ENCODE data around the gene GJB5.
"Not testable (repeated sequence)": the region's sequence is repeated elsewhere in the genome, so short reads cannot be mapped to it uniquely, and the experiment has no call there.

GJB5 gene

DNA sequence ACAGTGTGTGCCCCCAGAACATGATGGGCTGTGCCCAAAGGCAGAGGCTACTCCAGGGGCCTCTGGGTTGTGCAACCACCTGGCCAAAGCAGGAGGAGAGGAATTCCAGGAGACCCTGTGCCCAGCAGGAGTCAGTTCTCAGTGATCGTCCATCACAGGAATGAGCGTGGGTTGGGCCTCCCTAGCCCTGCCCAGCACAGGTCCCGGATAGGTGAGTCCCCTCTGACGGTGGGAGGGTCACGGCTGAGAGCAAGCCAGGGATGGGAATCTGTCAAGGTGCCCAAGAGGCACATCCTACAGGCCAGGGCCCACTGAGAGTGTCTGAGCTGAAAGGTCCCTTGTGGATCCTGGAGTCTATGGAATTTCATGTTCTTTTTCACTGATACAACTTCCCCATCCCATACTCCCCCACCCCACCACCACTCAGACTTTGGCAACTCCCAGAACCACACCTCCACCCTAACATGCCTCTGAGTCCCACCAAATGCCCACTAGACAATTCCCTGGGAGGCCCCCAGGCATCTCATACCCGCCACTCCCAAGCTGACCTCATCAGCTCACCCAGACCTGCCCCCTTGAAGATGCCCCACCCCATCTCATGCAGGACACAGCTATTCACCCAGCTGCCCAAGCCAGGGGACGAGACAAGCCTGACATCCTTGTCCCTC, 7.8 kb downstream of the GJB5 start:
- H3K4me3 ChIP-seq (ENCODE audit: low read depth, low read length), result no peak overlapping the region
- TF ChIP-seq, protein P1, sequence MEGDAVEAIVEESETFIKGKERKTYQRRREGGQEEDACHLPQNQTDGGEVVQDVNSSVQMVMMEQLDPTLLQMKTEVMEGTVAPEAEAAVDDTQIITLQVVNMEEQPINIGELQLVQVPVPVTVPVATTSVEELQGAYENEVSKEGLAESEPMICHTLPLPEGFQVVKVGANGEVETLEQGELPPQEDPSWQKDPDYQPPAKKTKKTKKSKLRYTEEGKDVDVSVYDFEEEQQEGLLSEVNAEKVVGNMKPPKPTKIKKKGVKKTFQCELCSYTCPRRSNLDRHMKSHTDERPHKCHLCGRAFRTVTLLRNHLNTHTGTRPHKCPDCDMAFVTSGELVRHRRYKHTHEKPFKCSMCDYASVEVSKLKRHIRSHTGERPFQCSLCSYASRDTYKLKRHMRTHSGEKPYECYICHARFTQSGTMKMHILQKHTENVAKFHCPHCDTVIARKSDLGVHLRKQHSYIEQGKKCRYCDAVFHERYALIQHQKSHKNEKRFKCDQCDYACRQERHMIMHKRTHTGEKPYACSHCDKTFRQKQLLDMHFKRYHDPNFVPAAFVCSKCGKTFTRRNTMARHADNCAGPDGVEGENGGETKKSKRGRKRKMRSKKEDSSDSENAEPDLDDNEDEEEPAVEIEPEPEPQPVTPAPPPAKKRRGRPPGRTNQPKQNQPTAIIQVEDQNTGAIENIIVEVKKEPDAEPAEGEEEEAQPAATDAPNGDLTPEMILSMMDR (IDR thresholded peaks at IDR 0.05; ENCODE audit: borderline replicate concordance, insufficient read depth, low read depth, low read length), result no peak

DNA sequence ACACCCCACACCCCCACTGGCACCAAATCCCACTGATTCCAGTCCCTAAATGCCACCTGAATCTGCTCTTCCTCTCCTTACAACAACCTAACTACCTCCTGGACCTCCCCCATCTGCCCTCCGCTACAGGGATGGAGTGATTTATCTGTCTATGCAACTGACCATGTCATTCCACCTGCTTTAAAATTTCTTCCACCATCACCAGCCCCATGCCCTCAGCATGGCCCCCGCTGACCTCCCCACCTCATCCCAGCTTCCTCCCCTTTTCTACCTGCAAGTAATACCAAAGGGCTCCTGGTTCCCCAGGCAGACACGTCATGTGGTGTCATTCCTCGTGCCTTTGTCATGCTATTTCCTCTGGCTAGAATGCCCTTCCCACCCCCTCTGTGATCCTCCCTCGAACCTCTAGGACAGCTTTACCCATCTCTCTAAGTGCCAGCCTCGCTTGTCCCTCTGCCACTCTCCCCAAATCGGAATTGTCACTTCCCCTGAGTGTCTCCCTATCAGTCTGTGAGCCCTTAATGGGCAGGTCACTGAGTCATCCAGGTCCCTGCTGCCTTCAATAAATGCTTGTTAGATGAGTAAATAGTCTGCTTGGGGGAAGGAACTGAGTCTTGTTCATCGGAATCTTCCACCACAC, 8.4 kb downstream of the GJB5 start:
- TF ChIP-seq, protein P1 (IDR thresholded peaks at IDR 0.05; ENCODE audit: borderline replicate concordance, insufficient read depth, low read depth, low read length), result no peak

DNA sequence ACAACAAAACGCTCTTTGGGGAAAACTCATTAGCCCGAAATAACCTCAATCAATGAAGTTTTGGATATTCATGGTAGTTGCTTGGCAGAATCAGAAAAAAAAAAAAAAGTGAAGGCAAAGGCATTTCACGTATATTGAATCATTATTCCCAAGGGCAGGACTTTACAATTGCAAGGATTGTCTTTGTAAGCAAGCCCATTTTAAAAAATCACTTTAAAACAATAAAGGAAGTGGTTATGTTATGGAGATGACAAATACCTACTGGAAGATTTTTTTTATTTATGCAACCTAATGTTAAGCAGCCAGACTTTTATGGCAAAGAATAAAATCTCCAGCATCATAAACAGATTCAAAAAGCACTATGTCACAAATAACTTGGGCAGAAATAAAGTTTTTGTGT, 14.0 kb downstream of the GJB5 start:
- TF ChIP-seq, protein P1 (IDR thresholded peaks at IDR 0.05; ENCODE audit: borderline replicate concordance, insufficient read depth, low read depth, low read length), result no peak
- no peak overlapping the region for H3K4me3 ChIP-seq (ENCODE audit: low read depth, low read length)

More for the DNA sequence above, 8.4 kb downstream of the GJB5 start:
- H3K4me3 ChIP-seq (ENCODE audit: low read depth, low read length), result no peak overlapping the region

DNA sequence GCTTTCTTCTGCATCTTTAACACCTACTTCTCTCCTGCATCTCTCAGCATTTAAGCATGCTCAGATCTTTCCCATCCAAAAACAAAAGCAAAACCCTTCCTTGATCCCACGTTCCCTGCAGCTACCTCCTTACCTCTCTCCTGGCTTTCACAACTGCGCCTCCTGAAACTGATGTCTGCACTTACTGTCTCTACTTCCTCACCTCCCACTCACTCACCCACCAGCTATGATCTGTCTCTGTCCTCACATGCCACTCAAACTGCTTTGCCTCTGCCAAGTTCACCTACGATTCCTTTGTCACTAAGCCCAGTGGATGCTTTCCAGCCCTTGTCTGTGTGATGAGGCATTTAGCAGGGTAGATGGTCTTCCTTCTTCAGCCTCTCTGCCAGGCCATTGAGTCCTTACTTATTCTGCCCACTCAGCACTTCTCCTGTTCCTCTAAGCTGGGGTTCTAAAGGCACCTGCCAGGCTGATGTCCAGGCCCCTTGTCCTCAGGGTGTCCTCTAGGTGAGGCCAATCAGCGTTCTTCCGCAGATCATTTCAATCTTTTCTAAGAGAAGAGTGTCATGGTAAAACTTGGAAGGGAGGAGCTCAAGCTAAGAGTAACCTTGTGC, 16.2 kb downstream of the GJB5 start:
- TF ChIP-seq, protein P1 (IDR thresholded peaks at IDR 0.05; ENCODE audit: borderline replicate concordance, insufficient read depth, low read depth, low read length), result no peak
- H3K4me3 ChIP-seq (ENCODE audit: low read depth, low read length), result no peak overlapping the region

DNA sequence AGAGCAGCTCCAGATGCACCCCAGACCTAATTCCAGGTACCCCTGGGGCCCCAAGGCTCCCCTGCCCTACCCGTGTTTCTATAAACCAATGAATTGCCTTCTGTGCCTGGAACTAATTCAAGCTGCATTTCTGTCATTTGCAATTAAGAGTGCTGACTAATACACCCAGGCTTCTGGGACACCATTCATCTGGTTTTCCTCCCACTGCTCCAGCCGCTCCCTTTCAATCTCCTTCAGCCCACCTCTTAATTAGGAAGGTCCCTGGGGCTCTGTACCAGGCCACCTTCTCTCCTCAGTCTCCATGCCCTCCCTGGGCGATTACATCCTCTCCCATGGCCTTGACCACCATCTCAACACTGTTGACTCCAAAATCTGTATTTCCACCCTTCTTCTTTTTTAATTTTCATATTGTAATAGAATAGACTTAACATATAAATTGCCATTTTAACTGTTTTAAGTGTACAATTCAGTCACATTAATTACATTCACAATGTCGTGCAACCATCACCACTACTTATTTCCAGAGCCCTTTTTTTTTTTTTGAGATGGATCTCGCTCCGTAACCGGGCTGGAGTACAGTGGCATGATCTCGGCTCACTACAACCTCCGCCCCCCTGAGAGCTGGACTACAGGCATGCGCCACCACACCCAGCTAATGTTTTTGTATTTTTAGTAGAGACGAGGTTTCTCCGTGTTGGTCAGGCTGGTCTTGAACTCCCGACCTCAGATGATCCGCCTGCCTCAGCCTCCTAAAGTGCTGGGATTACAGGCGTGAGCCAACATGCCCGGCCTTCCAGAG, 16.9 kb downstream of the GJB5 start:
- no peak overlapping the region for H3K4me3 ChIP-seq (ENCODE audit: low read depth, low read length)
- TF ChIP-seq, protein P1 (IDR thresholded peaks at IDR 0.05; ENCODE audit: borderline replicate concordance, insufficient read depth, low read depth, low read length), result no peak

DNA sequence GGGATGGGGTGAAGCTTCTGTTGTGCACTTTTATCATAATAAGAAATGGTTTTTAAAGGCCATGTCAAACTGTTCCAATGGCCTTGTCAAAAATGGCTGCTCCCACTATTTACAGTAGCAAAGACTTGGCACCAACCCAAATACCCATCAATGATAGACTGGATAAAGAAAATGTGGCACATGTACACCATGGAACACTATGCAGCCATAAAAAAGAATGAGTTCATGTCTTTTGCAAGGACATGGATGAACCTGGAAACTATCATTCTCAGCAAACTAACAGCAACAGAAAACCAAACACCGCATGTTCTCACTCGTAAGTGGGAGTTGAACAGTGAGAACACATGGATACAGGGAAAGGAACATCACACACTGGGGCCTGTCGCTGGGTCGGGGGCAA, 18.3 kb downstream of the GJB5 start:
- H3K4me3 ChIP-seq (ENCODE audit: low read depth, low read length), result not testable (repeated sequence)

DNA sequence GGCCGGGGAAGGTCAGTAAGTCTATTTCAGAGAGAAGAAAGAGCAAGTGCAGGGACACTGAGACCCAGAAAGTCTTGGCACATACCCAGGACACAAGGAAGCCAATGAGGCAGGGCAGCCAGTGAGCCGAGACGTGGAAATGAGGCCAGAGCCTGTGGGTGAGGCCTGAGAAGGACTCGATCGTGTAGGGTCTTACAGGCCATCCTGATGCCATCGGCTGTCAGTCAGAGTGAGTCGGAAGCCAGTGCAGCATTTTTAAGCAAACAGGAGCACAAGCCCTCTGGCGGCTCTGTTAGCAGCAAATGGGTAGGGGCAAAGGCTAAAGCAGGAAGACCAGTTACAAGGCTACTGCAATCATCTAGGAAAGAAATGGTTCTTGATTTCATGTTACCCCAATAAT, 20.1 kb downstream of the GJB5 start:
- TF ChIP-seq, protein P1 (IDR thresholded peaks at IDR 0.05; ENCODE audit: borderline replicate concordance, insufficient read depth, low read depth, low read length), result no peak
- no peak overlapping the region for H3K4me3 ChIP-seq (ENCODE audit: low read depth, low read length)
